Stomach (tissue), 9 donors: ENCODE data around the gene SLC28A1. TPM values are rescaled to one million over a fixed set of nuclear protein-coding genes. Genes with fewer than 3 reads are reported as not detected.

ENCODE experiments used
- DNase-seq, 2 donors: peaks; one replicate each; pipeline versions ENCODE4 v3.0.0 to v3.0.0-alpha.2; 2013 to 2019
- H3K27ac ChIP-seq, 5 donors: fragments of 200-600 bp in 4 of 5; sonication (generic) in 4 of 5; one replicate each; pipeline ENCODE4 v1.5.1; 2013 to 2019; ENCODE audit warnings: mild to moderate bottlenecking in 1 of 5, moderate library complexity in 1 of 5
- H3K27me3 ChIP-seq, 3 donors: fragments of 200-600 bp; sonication (generic); one replicate each; pipeline ENCODE4 v1.5.1; 2017 to 2019; ENCODE audit warnings: mixed run types in 1 of 3
- H3K36me3 ChIP-seq, 4 donors: fragments of 200-600 bp; sonication (generic); 1 replicate in 3 of 4; 2 replicates in 1 of 4; pipeline ENCODE4 v1.5.1; 2016 to 2019
- H3K4me1 ChIP-seq, 4 donors: fragments of 200-600 bp; sonication (generic); one replicate each; pipeline ENCODE4 v1.5.1; 2016 to 2019
- H3K4me3 ChIP-seq, 4 donors: fragments of 200-600 bp; sonication (generic) in 3 of 4; one replicate each; pipeline ENCODE4 v1.5.1; 2016 to 2019; ENCODE audit warnings: mild to moderate bottlenecking in 1 of 4
- H3K9me3 ChIP-seq, 4 donors: fragments of 200-600 bp; sonication (generic); one replicate each; pipeline ENCODE4 v1.5.1; 2016 to 2019
- EP300 ChIP-seq: sonication (generic); formaldehyde crosslinking; IDR thresholded peaks from one replicate; pipeline ENCODE4 v1.6.1; 2017; ENCODE audit warnings: antibody characterized with exemption
- POLR2A ChIP-seq, 4 donors: fragments of 450-650 bp; IDR thresholded peaks; one replicate each; pipeline ENCODE4 v1.6.1; 2016; ENCODE audit warnings: antibody characterized with exemption in 4 of 4, control low read depth in 2 of 4, mild to moderate bottlenecking in 1 of 4, moderate library complexity in 1 of 4
- POLR2AphosphoS5 ChIP-seq, 3 donors: sonication (generic); formaldehyde crosslinking; IDR thresholded peaks; one replicate each; pipeline ENCODE4 v1.6.1; 2016; ENCODE audit warnings: antibody characterized with exemption in 3 of 3
- WGBS, 5 donors: extraction: QIAGEN DNeasy Blood & Tissue Kit in 3 of 5; methylation state at CpG; one replicate each; pipeline versions ENCODE4 v1.1.5 to v1.1.7; 2013 to 2018; 5-methylcytosine and 5-hydroxymethylcytosine counted together
- intact Hi-C: fragments of 100-400 bp; cut with DNase I; formaldehyde crosslinking; loops from one replicate; pipeline ENCODE4 v1.15.1; 2023; ENCODE audit warnings: low total_unique reads
- polyA plus RNA-seq, 3 donors: library from polyadenylated mRNA; stranded (reverse); fragments of 200-250 nt; gene quantifications; one replicate each; pipeline ENCODE4 v1.2.3, GENCODE V29; 2013
- total RNA-seq, 5 donors: library from RNA; depleted of rRNA; stranded (reverse); fragments of >200 nt; gene quantifications; one replicate each; pipeline versions ENCODE4 v1.1.0 to v1.2.3, GENCODE V29; 2014 to 2016
- TF ChIP-seq, protein P1 (sequence below), 7 experiments: fragments of 450-650 bp in 4 of 7; fragments of 200-600 bp in 3 of 7; sonication (generic) in 3 of 7; IDR thresholded peaks; one replicate each; pipeline ENCODE4 v1.5.1; 2016 to 2019; ENCODE audit warnings: antibody characterized with exemption in 7 of 7, control low read depth in 2 of 7, mild to moderate bottlenecking in 1 of 7
- donor health status: healthy with polysubstance abuse.
- donor health status: Bipolar disorder and iron deficiency.
- donor health status: healthy.

Gene SLC28A1
- total and polyA plus RNA-seq, 8 donors = 0.92 TPM; not detected in 7

- no peaks in the 10 kb centered on the region for H3K27me3 ChIP-seq
- peaks cover 0 to 21% (median 11%) of the 10 kb centered on the region in 4 donors for H3K4me1 ChIP-seq
- intact Hi-C loops = loop anchor here (5.0 kb wide), 1 partner anchor 86 kb away; no protein-coding TSS in a partner anchor
- H3K27ac ChIP-seq = no peak overlapping the region
- H3K4me3 ChIP-seq = no peak overlapping the region
- H3K9me3 ChIP-seq = no peaks in the 10 kb centered on the region
- TF ChIP-seq, protein P1, sequence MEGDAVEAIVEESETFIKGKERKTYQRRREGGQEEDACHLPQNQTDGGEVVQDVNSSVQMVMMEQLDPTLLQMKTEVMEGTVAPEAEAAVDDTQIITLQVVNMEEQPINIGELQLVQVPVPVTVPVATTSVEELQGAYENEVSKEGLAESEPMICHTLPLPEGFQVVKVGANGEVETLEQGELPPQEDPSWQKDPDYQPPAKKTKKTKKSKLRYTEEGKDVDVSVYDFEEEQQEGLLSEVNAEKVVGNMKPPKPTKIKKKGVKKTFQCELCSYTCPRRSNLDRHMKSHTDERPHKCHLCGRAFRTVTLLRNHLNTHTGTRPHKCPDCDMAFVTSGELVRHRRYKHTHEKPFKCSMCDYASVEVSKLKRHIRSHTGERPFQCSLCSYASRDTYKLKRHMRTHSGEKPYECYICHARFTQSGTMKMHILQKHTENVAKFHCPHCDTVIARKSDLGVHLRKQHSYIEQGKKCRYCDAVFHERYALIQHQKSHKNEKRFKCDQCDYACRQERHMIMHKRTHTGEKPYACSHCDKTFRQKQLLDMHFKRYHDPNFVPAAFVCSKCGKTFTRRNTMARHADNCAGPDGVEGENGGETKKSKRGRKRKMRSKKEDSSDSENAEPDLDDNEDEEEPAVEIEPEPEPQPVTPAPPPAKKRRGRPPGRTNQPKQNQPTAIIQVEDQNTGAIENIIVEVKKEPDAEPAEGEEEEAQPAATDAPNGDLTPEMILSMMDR (IDR thresholded peaks at IDR 0.05) = no peak
- TF ChIP-seq POLR2AphosphoS5 (IDR thresholded peaks at IDR 0.05) (no peak), POLR2A (IDR thresholded peaks at IDR 0.05) (no peak), EP300 (no peak)
- H3K36me3 ChIP-seq = no peaks in the 10 kb centered on the region
- DNase-seq = no peak
- 79 to 91% (median 88%) methylated on average over 2 of the region's 2 CpGs for WGBS, 5 donors
Measured at GRCh38 chr15:84956199-84956598, 71.7 kb downstream of the SLC28A1 start.

GRCh38 chr15:84960391-84961113 is 76.1 kb downstream of the SLC28A1 start:
- TF ChIP-seq EP300 = no peak
- TF ChIP-seq POLR2AphosphoS5 (IDR thresholded peaks at IDR 0.05) = no peak
- TF ChIP-seq POLR2A (IDR thresholded peaks at IDR 0.05) = no peak
- TF ChIP-seq, protein P1 (IDR thresholded peaks at IDR 0.05) = no peak
- WGBS, 5 donors = 49 to 68% (median 57%) methylated on average over 13 of the region's 13 CpGs
- H3K27ac ChIP-seq = no peak overlapping the region
- DNase-seq = no peak
- H3K4me3 ChIP-seq = no peak overlapping the region
- H3K4me1 ChIP-seq = peaks cover 0 to 16% (median 6%) of the 10 kb centered on the region in 4 donors
- H3K36me3 ChIP-seq = no peaks in the 10 kb centered on the region
- H3K27me3 ChIP-seq = no peaks in the 10 kb centered on the region
- intact Hi-C loops = loop anchor here (10.0 kb wide), 1 partner anchor 204 kb away; no protein-coding TSS in a partner anchor
- peaks cover 0 to 7% (median 3%) of the 10 kb centered on the region in 4 donors for H3K9me3 ChIP-seq

- WGBS, 5 donors = 35 to 74% (median 60%) methylated on average over 3 of the region's 3 CpGs
- Histone ChIP-seq H3K27ac (no peak overlapping the region), H3K9me3 (peaks cover 0 to 7% (median 3%) of the 10 kb centered on the region in 4 donors), H3K4me3 (no peak overlapping the region), H3K4me1 (peaks cover 0 to 11% (median 3%) of the 10 kb centered on the region in 4 donors), H3K36me3 (no peaks in the 10 kb centered on the region), H3K27me3 (no peaks in the 10 kb centered on the region)
- no peak for DNase-seq
- intact Hi-C loops = loop anchor here (10.0 kb wide), 1 partner anchor 204 kb away; no protein-coding TSS in a partner anchor
- TF ChIP-seq POLR2AphosphoS5 (IDR thresholded peaks at IDR 0.05) (no peak), POLR2A (IDR thresholded peaks at IDR 0.05) (no peak), EP300 (no peak)
- TF ChIP-seq, protein P1 (IDR thresholded peaks at IDR 0.05) = no peak
Measured at GRCh38 chr15:84961114-84961452, 76.6 kb downstream of the SLC28A1 start.

GRCh38 chr15:84961707-84962106 is 77.2 kb downstream of the SLC28A1 start:
- Histone ChIP-seq H3K27me3 (no peaks in the 10 kb centered on the region), H3K9me3 (peaks cover 0 to 7% (median 3%) of the 10 kb centered on the region in 4 donors), H3K4me3 (no peak overlapping the region), H3K27ac (no peak overlapping the region), H3K4me1 (peaks cover 0 to 11% (median 3%) of the 10 kb centered on the region in 4 donors), H3K36me3 (no peaks in the 10 kb centered on the region)
- intact Hi-C loops = loop anchor here (10.0 kb wide), 1 partner anchor 203 kb away; no protein-coding TSS in a partner anchor
- WGBS, 5 donors = 79 to 88% (median 85%) methylated on average over 3 of the region's 3 CpGs
- TF ChIP-seq POLR2AphosphoS5 (IDR thresholded peaks at IDR 0.05) = no peak
- no peak for TF ChIP-seq EP300
- TF ChIP-seq, protein P1 (IDR thresholded peaks at IDR 0.05) = no peak
- no peak for TF ChIP-seq POLR2A (IDR thresholded peaks at IDR 0.05)
- DNase-seq = no peak
